HFF-Myc (cell line): ENCODE results near the gene APBA2.

Experiments
- DNase-seq: peaks from one replicate; pipeline ENCODE4 v3.0.0-alpha.2; 2011; ENCODE audit warnings: low read depth; ENCODE audit errors: extremely low read depth
- H3K4me3 ChIP-seq: replicated peaks from 2 replicates; pipeline ENCODE4 v1.5.1; 2011; ENCODE audit warnings: low read depth, mild to moderate bottlenecking, control low read depth, low read length
- TF ChIP-seq, protein P1 (sequence below): IDR thresholded peaks from 2 replicates; pipeline ENCODE4 v1.5.1; 2012; ENCODE audit warnings: mild to moderate bottlenecking, low read depth, low read length, control low read depth; ENCODE audit errors: missing control alignments

APBA2 gene

GRCh38 chr15:29046281-29046810 is 160.6 kb downstream of the APBA2 start:
- H3K4me3 ChIP-seq = no peak overlapping the region
- DNase-seq = no peak
- TF ChIP-seq, protein P1, sequence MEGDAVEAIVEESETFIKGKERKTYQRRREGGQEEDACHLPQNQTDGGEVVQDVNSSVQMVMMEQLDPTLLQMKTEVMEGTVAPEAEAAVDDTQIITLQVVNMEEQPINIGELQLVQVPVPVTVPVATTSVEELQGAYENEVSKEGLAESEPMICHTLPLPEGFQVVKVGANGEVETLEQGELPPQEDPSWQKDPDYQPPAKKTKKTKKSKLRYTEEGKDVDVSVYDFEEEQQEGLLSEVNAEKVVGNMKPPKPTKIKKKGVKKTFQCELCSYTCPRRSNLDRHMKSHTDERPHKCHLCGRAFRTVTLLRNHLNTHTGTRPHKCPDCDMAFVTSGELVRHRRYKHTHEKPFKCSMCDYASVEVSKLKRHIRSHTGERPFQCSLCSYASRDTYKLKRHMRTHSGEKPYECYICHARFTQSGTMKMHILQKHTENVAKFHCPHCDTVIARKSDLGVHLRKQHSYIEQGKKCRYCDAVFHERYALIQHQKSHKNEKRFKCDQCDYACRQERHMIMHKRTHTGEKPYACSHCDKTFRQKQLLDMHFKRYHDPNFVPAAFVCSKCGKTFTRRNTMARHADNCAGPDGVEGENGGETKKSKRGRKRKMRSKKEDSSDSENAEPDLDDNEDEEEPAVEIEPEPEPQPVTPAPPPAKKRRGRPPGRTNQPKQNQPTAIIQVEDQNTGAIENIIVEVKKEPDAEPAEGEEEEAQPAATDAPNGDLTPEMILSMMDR = no peak

DNA sequence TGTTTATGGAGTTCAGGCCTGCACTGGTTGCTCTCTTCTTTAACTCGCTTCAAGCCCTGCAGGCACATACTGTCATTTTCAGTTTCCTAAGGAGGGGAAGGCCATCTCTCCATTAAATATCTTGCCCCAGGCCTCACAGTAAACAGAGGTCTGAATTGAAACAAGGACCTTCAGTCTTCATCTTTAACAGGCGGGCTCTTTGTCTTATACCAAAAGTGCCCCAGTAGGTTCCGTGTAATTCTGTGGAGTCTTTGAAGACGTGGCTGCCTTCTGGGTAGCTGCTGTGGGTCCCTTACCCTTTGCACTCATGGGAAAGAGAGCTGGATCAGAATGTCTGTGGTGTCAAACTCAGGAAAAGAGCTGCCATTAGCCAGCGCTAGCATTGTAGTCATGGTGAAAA is 161.2 kb downstream of the APBA2 start:
- H3K4me3 ChIP-seq = no peak overlapping the region
- DNase-seq = no peak
- TF ChIP-seq, protein P1 = no peak

GRCh38 chr15:29048011-29048410 is 162.2 kb downstream of the APBA2 start:
- TF ChIP-seq, protein P1 = no peak
- no peak for DNase-seq
- no peak overlapping the region for H3K4me3 ChIP-seq

DNA sequence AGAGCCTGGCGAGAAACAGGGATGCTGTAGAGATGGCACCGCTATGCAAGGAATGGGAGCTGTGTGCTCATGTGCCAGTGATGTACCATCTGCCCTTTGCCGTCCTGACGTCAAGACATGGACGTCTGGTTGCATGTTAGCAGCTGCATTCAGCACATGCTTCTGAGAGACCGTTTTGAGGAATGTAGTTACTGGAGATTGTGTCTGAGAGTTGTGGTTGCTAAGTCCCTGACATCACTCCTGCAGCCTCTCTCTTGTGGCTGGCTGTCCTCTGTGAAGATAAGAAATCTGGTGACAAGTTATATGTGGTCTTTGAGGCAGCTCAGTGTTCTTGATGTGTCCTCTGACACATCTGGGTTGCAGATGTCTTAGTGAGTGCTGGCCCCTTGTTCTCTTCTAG is 165.1 kb downstream of the APBA2 start:
- TF ChIP-seq, protein P1 = no peak
- H3K4me3 ChIP-seq = no peak overlapping the region
- DNase-seq = peak; percentile 70

- TF ChIP-seq, protein P1 = no peak
- no peak for DNase-seq
- no peak overlapping the region for H3K4me3 ChIP-seq
Observed at GRCh38 chr15:29051422-29051821, 165.6 kb downstream of the APBA2 start.

DNA sequence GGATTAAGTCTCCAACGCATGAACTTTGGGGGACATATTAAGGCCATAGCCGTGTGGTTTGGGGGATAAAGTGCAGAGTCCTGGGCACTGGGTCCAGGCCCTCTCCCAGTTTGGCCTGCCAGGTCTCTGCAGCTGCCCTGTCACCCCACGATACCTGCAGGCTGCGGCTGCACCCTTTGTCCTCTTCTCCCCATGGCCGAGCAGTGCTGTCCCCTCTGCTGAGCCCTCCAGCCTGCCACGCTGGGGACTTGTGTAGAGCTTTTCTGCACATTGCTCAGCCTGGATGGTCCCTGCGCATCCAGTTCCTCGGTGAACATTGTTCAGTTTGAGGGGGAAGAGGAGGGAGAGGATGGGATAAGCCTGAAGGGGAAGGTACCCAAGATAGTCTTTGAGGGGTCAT is 167.2 kb downstream of the APBA2 start:
- DNase-seq = no peak
- TF ChIP-seq, protein P1 = no peak

GRCh38 chr15:29053661-29054131 is 167.9 kb downstream of the APBA2 start:
- DNase-seq = no peak
- TF ChIP-seq, protein P1 = no peak
- no peak overlapping the region for H3K4me3 ChIP-seq

More for the DNA sequence above, 167.2 kb downstream of the APBA2 start:
- H3K4me3 ChIP-seq = no peak overlapping the region
